Tibial nerve (tissue), 3 donors: ENCODE data around the gene HARS2.

ENCODE experiments used
- CTCF ChIP-seq, 5 experiments: fragments of 200-600 bp in 3 of 5; fragments of 450-650 bp in 2 of 5; sonication (generic) in 3 of 5; IDR thresholded peaks; one replicate each; pipeline ENCODE4 v1.5.1; 2016 to 2019; ENCODE audit warnings: antibody characterized with exemption in 5 of 5, mild to moderate bottlenecking in 3 of 5, moderate library complexity in 2 of 5
- POLR2A ChIP-seq, 2 donors: fragments of 450-650 bp; IDR thresholded peaks; one replicate each; pipeline ENCODE4 v1.6.1; 2017; ENCODE audit warnings: antibody characterized with exemption in 2 of 2, mild to moderate bottlenecking in 2 of 2, moderate library complexity in 2 of 2

- no peak for TF ChIP-seq POLR2A (IDR thresholded peaks at IDR 0.05)
- no peak for TF ChIP-seq CTCF (IDR thresholded peaks at IDR 0.05)
These were observed 5.7 kb downstream of the HARS2 start for GRCh38 chr5:140696891-140697492.
